K562 (cell line): ENCODE data around the gene RPLP2. TPM values are rescaled to one million over a fixed set of nuclear protein-coding genes. Genes with fewer than 3 reads are reported as not detected.

Experiments
- PHF21A ChIP-seq: fragments of 450-650 bp; IDR thresholded peaks from 2 replicates; pipeline ENCODE4 v1.6.1; 2017; ENCODE audit warnings: low read depth, borderline replicate concordance
- RBM22 ChIP-seq: fragments of 200-400 bp; formaldehyde crosslinking; IDR thresholded peaks from 2 replicates; pipeline ENCODE4 v1.6.1; 2018; ENCODE audit warnings: low read length, low read depth; ENCODE audit not compliant: poor library complexity, severe bottlenecking
- SREBF2 ChIP-seq: sonication (generic); formaldehyde crosslinking; IDR thresholded peaks from 2 replicates; pipeline ENCODE4 v1.4.0; 2020; ENCODE audit warnings: mild to moderate bottlenecking, missing genetic modification reagents
- ZNF232 ChIP-seq: sonication (generic); formaldehyde crosslinking; IDR thresholded peaks from 2 replicates; pipeline ENCODE4 v1.8.0; 2022; ENCODE audit warnings: mild to moderate bottlenecking, missing genetic modification reagents
- ZNF444 ChIP-seq: fragments of 250-450 bp; sonication (Bioruptor Pico); IDR thresholded peaks from 2 replicates; pipeline ENCODE4 v1.4.0; 2020; ENCODE audit warnings: mild to moderate bottlenecking, moderate library complexity
- polyA plus RNA-seq, 8 experiments: library from polyadenylated mRNA; depleted of rRNA in 4 of 8; stranded (reverse) in 5 of 8; unstranded in 3 of 8; fragments of >200 nt; fragmentation: Nextera tagmentation in 2 of 8; fragmentation: Illumina TruSeq in 1 of 8; extraction: Ambion mirVana in 2 of 8; extraction: Trizol in 1 of 8; gene quantifications; 2 replicates each; pipeline versions ENCODE4 v1.2.1 to v1.2.3, GENCODE V29; 2011 to 2014; ENCODE audit warnings: inconsistent platforms in 1 of 8, missing spikeins in 1 of 8
- total RNA-seq, 7 experiments: library from RNA; depleted of rRNA in 6 of 7; stranded (reverse); fragments of >200 nt in 6 of 7; fragmentation: Illumina TruSeq in 2 of 7; extraction: Trizol in 2 of 7; gene quantifications; 2 replicates each; pipeline versions ENCODE4 v1.2.1 to v1.2.3, GENCODE V29; 2011 to 2021; ENCODE audit warnings: low replicate concordance in 1 of 7
- TF ChIP-seq, protein P1 (sequence below): fragments of 450-650 bp; IDR thresholded peaks from 2 replicates; pipeline ENCODE4 v1.6.1; 2018; ENCODE audit not compliant: partially characterized antibody
- TF ChIP-seq, protein P2 (sequence below): fragments of 450-650 bp; IDR thresholded peaks from 2 replicates; pipeline ENCODE4 v1.6.1; 2014; ENCODE audit warnings: low read depth, mild to moderate bottlenecking, moderate library complexity, borderline replicate concordance

Gene RPLP2
- total and polyA plus RNA-seq, 9 of the 15 experiments (the other 6 are each of a cell fraction or from before 2014, with no cell fraction given): 528 to 3,807 (median 1,633) TPM

DNA sequence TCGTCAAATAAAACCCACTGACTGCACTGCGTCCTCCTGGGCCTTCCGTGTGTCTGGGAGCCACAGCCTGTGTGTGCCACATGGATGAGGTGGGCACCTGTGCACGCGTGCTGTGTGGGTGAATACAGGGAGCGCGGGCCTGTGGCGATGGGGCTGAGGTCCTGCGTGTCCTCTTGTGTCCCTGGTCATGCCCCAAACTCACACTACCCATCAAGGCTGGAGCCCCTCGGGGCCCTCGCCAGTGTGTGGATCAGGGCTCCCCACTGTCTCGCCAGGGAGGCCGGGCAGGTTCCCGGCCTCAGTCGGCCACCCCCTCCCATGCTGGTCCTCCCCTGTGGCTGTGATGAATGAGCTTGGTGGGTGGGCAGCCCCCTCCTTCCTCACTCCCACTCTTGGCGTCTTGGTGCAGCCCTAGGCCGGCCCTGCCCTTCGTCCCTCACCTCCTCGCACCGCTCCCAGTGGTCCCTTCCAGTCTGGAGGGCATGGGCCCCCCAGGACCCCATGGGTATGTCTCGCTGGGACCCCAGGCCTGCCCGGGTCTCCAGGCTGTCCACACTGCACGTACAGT is 22.3 kb downstream of the RPLP2 start (continued):
- TF ChIP-seq ZNF444 (CRISPR knock-in tag): no peak
- TF ChIP-seq SREBF2 (CRISPR knock-in tag): no peak
- no peak for TF ChIP-seq ZNF232 (CRISPR knock-in tag)
- TF ChIP-seq PHF21A: no peak
- TF ChIP-seq, protein P1, sequence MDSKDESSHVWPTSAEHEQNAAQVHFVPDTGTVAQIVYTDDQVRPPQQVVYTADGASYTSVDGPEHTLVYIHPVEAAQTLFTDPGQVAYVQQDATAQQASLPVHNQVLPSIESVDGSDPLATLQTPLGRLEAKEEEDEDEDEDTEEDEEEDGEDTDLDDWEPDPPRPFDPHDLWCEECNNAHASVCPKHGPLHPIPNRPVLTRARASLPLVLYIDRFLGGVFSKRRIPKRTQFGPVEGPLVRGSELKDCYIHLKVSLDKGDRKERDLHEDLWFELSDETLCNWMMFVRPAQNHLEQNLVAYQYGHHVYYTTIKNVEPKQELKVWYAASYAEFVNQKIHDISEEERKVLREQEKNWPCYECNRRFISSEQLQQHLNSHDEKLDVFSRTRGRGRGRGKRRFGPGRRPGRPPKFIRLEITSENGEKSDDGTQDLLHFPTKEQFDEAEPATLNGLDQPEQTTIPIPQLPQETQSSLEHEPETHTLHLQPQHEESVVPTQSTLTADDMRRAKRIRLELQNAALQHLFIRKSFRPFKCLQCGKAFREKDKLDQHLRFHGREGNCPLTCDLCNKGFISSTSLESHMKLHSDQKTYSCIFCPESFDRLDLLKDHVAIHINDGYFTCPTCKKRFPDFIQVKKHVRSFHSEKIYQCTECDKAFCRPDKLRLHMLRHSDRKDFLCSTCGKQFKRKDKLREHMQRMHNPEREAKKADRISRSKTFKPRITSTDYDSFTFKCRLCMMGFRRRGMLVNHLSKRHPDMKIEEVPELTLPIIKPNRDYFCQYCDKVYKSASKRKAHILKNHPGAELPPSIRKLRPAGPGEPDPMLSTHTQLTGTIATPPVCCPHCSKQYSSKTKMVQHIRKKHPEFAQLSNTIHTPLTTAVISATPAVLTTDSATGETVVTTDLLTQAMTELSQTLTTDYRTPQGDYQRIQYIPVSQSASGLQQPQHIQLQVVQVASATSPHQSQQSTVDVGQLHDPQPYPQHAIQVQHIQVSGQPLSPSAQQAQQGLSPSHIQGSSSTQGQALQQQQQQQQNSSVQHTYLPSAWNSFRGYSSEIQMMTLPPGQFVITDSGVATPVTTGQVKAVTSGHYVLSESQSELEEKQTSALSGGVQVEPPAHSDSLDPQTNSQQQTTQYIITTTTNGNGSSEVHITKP: peak; percentile 76
- TF ChIP-seq, protein P2, sequence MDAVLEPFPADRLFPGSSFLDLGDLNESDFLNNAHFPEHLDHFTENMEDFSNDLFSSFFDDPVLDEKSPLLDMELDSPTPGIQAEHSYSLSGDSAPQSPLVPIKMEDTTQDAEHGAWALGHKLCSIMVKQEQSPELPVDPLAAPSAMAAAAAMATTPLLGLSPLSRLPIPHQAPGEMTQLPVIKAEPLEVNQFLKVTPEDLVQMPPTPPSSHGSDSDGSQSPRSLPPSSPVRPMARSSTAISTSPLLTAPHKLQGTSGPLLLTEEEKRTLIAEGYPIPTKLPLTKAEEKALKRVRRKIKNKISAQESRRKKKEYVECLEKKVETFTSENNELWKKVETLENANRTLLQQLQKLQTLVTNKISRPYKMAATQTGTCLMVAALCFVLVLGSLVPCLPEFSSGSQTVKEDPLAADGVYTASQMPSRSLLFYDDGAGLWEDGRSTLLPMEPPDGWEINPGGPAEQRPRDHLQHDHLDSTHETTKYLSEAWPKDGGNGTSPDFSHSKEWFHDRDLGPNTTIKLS: no peak
- TF ChIP-seq RBM22: peak; percentile 41
- TF ChIP-seq, all 486 proteins: peak for 8
